ENCODE results near the gene NRAP.
A peak's percentile ranks its signal among the peaks of the same experiment; 100 is the strongest.

The NRAP gene

GRCh38 chr10:113554214-113554613 is 109.6 kb downstream of the NRAP start:
- DNase-seq (ENCODE audit: low read depth) = no peak
- H3K4me3 ChIP-seq (ENCODE audit: control insufficient read depth, low read depth, low read length) = no peak overlapping the region
- TF ChIP-seq, protein P1, sequence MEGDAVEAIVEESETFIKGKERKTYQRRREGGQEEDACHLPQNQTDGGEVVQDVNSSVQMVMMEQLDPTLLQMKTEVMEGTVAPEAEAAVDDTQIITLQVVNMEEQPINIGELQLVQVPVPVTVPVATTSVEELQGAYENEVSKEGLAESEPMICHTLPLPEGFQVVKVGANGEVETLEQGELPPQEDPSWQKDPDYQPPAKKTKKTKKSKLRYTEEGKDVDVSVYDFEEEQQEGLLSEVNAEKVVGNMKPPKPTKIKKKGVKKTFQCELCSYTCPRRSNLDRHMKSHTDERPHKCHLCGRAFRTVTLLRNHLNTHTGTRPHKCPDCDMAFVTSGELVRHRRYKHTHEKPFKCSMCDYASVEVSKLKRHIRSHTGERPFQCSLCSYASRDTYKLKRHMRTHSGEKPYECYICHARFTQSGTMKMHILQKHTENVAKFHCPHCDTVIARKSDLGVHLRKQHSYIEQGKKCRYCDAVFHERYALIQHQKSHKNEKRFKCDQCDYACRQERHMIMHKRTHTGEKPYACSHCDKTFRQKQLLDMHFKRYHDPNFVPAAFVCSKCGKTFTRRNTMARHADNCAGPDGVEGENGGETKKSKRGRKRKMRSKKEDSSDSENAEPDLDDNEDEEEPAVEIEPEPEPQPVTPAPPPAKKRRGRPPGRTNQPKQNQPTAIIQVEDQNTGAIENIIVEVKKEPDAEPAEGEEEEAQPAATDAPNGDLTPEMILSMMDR (conservative IDR thresholded peaks at IDR 0.05; ENCODE audit: control insufficient read depth, insufficient read depth, low read depth, low read length) = no peak

DNA sequence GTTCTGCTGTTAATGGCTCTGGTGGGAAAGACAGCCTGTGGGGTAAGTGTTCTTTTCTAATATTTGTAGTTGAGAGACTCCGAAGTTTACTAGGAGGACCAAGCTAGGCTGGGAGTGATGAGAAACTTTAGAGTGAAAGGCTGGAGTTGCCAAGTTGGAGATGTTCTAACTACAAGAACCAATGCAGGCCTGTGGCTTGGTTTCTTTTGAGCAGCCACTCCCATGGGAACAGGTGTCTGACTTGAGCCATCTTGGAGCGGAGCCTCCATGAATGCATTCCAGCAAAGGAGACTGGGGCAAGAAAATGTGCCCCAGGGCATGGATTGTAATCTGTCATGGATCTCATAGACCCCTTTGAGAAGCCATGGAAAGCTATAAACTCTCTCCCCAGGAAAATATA is 110.7 kb downstream of the NRAP start:
- no peak for DNase-seq (ENCODE audit: low read depth)
- H3K4me3 ChIP-seq (ENCODE audit: control insufficient read depth, low read depth, low read length) = no peak overlapping the region
- TF ChIP-seq, protein P1 (conservative IDR thresholded peaks at IDR 0.05; ENCODE audit: control insufficient read depth, insufficient read depth, low read depth, low read length) = no peak

GRCh38 chr10:113552701-113553100 is 111.1 kb downstream of the NRAP start, which contains the start of gene HABP2:
TSS of gene HABP2 (plus strand) at chr10:113553053. CDS start at chr10:113553122, 69 bp downstream.
- H3K4me3 ChIP-seq (ENCODE audit: control insufficient read depth, low read depth, low read length) = no peak within 1 kb of the TSS
- TF ChIP-seq, protein P1 (conservative IDR thresholded peaks at IDR 0.05; ENCODE audit: control insufficient read depth, insufficient read depth, low read depth, low read length) = no peak
- no peak for DNase-seq (ENCODE audit: low read depth)

- no peak overlapping the region for H3K4me3 ChIP-seq (ENCODE audit: control insufficient read depth, low read depth, low read length)
- no peak for DNase-seq (ENCODE audit: low read depth)
- TF ChIP-seq, protein P1 (conservative IDR thresholded peaks at IDR 0.05; ENCODE audit: control insufficient read depth, insufficient read depth, low read depth, low read length) = no peak
These were observed 111.8 kb downstream of the NRAP start for GRCh38 chr10:113552014-113552413.

- peak; percentile 38 for DNase-seq (ENCODE audit: low read depth)
- TF ChIP-seq, protein P1 (conservative IDR thresholded peaks at IDR 0.05; ENCODE audit: control insufficient read depth, insufficient read depth, low read depth, low read length) = no peak
- no peak overlapping the region for H3K4me3 ChIP-seq (ENCODE audit: control insufficient read depth, low read depth, low read length)
These were observed 113.5 kb downstream of the NRAP start for GRCh38 chr10:113550365-113550764.

DNA sequence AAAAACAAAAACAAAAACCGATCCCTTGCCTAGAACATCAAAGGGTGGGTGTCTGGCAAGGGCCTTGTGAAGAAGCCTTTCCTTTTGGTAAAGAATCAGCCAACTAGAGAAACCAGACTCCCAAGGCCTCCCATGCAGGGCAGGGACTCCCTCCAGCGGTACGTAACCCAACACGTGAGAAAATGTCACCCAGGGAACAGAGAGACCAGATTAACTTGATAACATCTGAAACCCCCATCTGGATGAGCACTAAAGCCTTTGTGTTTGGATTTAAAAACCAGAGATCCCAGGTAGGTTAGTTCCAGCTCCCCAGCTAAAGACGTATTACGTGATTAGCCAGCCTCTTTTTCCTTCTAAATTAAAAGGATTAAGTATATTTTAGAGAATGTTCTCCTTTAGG is 114.0 kb downstream of the NRAP start:
- TF ChIP-seq, protein P1 (conservative IDR thresholded peaks at IDR 0.05; ENCODE audit: control insufficient read depth, insufficient read depth, low read depth, low read length) = no peak
- H3K4me3 ChIP-seq (ENCODE audit: control insufficient read depth, low read depth, low read length) = no peak overlapping the region
- DNase-seq (ENCODE audit: low read depth) = no peak

DNA sequence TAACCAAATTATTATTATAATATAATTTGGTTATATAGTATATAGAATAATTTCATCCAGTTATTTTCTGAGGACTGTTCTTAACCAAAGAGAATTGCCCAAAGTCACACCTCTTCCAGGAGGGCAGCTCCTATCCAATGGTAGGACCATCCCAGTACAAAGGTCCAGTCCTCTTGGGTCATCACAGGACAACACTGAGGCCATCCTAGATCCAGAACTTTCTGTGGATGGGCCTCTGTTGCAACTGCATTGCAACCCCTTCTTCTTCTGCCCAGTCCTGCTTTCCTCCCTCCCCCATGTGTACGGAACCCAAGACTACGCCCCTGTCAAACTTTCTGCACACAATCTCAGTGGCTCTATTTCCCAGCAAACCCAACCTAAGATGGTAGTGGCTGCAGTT is 116.4 kb downstream of the NRAP start:
- no peak for DNase-seq (ENCODE audit: low read depth)
- no peak overlapping the region for H3K4me3 ChIP-seq (ENCODE audit: control insufficient read depth, low read depth, low read length)
- TF ChIP-seq, protein P1 (conservative IDR thresholded peaks at IDR 0.05; ENCODE audit: control insufficient read depth, insufficient read depth, low read depth, low read length) = no peak
